Gastroesophageal sphincter (tissue), 4 donors: ENCODE data around the gene TESK2. TPM values are rescaled to one million over a fixed set of nuclear protein-coding genes. Genes with fewer than 3 reads are reported as not detected.

Experiments used
- ATAC-seq: fragments of 150-250 bp; one replicate; pipeline ENCODE4 v1.9.1; 2016; ENCODE audit warnings: mild to moderate bottlenecking, moderate library complexity
- H3K27ac ChIP-seq, 4 donors: fragments of 200-600 bp; sonication (generic) in 3 of 4; 1 replicate in 3 of 4; 2 replicates in 1 of 4; pipeline ENCODE4 v1.5.1; 2016 to 2019
- H3K27me3 ChIP-seq: fragments of 200-600 bp; sonication (generic); one replicate; pipeline ENCODE4 v1.5.1; 2019
- H3K36me3 ChIP-seq, 2 donors: fragments of 200-600 bp; sonication (generic); one replicate each; pipeline ENCODE4 v1.5.1; 2019; ENCODE audit warnings: control low read depth in 1 of 2
- H3K4me1 ChIP-seq, 3 donors: fragments of 200-600 bp; sonication (generic); 1 replicate in 2 of 3; 2 replicates in 1 of 3; pipeline ENCODE4 v1.5.1; 2016 to 2019; ENCODE audit warnings: control low read depth in 2 of 3
- H3K4me3 ChIP-seq, 2 donors: fragments of 200-600 bp; sonication (generic); one replicate each; pipeline ENCODE4 v1.5.1; 2019; ENCODE audit warnings: mild to moderate bottlenecking in 1 of 2, moderate library complexity in 1 of 2
- H3K9me3 ChIP-seq, 3 donors: fragments of 200-600 bp; sonication (generic); one replicate each; pipeline ENCODE4 v1.5.1; 2017 to 2019; ENCODE audit warnings: control low read depth in 2 of 3
- EP300 ChIP-seq: sonication (generic); formaldehyde crosslinking; IDR thresholded peaks from one replicate; pipeline ENCODE4 v1.6.1; 2017; ENCODE audit warnings: antibody characterized with exemption, mild to moderate bottlenecking
- POLR2A ChIP-seq, 2 donors: fragments of 450-650 bp; IDR thresholded peaks; one replicate each; pipeline ENCODE4 v1.6.1; 2017; ENCODE audit warnings: antibody characterized with exemption in 2 of 2, mild to moderate bottlenecking in 2 of 2, moderate library complexity in 1 of 2
- POLR2AphosphoS5 ChIP-seq: sonication (generic); formaldehyde crosslinking; IDR thresholded peaks from one replicate; pipeline ENCODE4 v1.6.1; 2017; ENCODE audit warnings: antibody characterized with exemption
- WGBS, 2 donors: methylation state at CpG; one replicate each; pipeline ENCODE4 v1.1.5; 2018; ENCODE audit warnings: low coverage in 1 of 2; 5-methylcytosine and 5-hydroxymethylcytosine counted together
- total RNA-seq, 4 donors: library from RNA; depleted of rRNA; stranded (reverse); fragments of >200 nt; gene quantifications; one replicate each; pipeline ENCODE4 v1.1.0, GENCODE V29; 2016
- TF ChIP-seq, protein P1 (sequence below), 4 experiments: fragments of 200-600 bp in 2 of 4; fragments of 450-650 bp in 2 of 4; sonication (generic) in 1 of 4; IDR thresholded peaks; one replicate each; pipeline ENCODE4 v1.5.1; 2017 to 2019; ENCODE audit warnings: antibody characterized with exemption in 4 of 4, mild to moderate bottlenecking in 2 of 4, moderate library complexity in 2 of 4

TESK2 gene
- total RNA-seq, 4 donors from 2014 or later: 3.9 to 8.6 (median 4.8) TPM

DNA sequence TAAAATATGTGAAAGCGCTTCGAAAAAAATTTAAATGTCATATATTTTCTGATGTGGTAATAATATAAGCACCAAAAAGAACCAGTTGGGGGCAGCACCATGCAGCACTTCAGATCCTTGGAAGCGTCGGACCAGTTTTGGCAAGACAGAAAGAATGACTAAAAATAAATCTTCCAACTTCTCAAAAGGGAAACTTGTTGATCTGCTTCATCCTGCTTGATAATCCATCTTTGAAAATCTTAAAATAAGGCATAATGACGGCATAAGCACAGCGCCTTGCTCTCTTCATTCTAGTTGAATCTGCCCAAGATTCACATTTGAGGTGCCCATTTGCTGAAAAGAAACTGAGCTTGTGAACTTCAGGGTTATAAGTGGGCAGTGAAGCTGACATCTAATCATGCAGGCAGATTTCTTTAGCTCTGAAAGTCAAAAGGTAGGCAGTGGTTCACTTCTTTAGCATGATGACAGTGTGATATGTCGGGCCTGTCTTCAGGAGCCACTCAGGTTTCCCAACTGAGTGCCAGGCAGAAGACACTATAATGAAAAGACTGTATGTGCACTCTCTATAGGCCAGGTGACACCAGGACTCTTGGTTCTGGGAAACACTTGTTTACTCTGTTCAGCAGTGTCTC is 131.0 kb downstream of the TESK2 start:
- H3K36me3 ChIP-seq: peaks cover 0 to 1% of the 10 kb centered on the region in 2 donors
- no peaks in the 10 kb centered on the region for H3K27me3 ChIP-seq
- no peak overlapping the region for H3K4me3 ChIP-seq
- TF ChIP-seq, protein P1, sequence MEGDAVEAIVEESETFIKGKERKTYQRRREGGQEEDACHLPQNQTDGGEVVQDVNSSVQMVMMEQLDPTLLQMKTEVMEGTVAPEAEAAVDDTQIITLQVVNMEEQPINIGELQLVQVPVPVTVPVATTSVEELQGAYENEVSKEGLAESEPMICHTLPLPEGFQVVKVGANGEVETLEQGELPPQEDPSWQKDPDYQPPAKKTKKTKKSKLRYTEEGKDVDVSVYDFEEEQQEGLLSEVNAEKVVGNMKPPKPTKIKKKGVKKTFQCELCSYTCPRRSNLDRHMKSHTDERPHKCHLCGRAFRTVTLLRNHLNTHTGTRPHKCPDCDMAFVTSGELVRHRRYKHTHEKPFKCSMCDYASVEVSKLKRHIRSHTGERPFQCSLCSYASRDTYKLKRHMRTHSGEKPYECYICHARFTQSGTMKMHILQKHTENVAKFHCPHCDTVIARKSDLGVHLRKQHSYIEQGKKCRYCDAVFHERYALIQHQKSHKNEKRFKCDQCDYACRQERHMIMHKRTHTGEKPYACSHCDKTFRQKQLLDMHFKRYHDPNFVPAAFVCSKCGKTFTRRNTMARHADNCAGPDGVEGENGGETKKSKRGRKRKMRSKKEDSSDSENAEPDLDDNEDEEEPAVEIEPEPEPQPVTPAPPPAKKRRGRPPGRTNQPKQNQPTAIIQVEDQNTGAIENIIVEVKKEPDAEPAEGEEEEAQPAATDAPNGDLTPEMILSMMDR (IDR thresholded peaks at IDR 0.05): peak; percentile 74 to 79 (median 77)
- TF ChIP-seq POLR2A (IDR thresholded peaks at IDR 0.05) (no peak), POLR2AphosphoS5 (peak; percentile 33)
- H3K9me3 ChIP-seq: no peaks in the 10 kb centered on the region
- ATAC-seq: peak; percentile 70
- peak overlapping the region; percentile 64 to 85 (median 76) for H3K27ac ChIP-seq
- 2 to 6% methylated on average over 7 of the region's 7 CpGs for WGBS, 2 donors
- peaks cover 3 to 22% (median 12%) of the 10 kb centered on the region in 3 donors for H3K4me1 ChIP-seq

- no peak for ATAC-seq
- peaks cover 0 to 8% of the 10 kb centered on the region in 2 donors for H3K36me3 ChIP-seq
- WGBS, 2 donors: 57 to 59% methylated on average over 3 to 4 of the region's 4 CpGs
- no peak overlapping the region for H3K27ac ChIP-seq
- H3K4me1 ChIP-seq: peaks cover 3 to 14% (median 12%) of the 10 kb centered on the region in 3 donors
- no peaks in the 10 kb centered on the region for H3K9me3 ChIP-seq
- no peak overlapping the region for H3K4me3 ChIP-seq
- no peaks in the 10 kb centered on the region for H3K27me3 ChIP-seq
- TF ChIP-seq, protein P1 (IDR thresholded peaks at IDR 0.05): no peak
- TF ChIP-seq EP300 (no peak), POLR2AphosphoS5 (no peak), POLR2A (IDR thresholded peaks at IDR 0.05) (no peak)
Observed at GRCh38 chr1:45356186-45356585, 134.8 kb downstream of the TESK2 start.

- TF ChIP-seq EP300 (no peak), POLR2A (IDR thresholded peaks at IDR 0.05) (no peak)
- Histone ChIP-seq H3K4me1 (peaks cover 3 to 9% (median 8%) of the 10 kb centered on the region in 3 donors), H3K27ac (no peak overlapping the region), H3K4me3 (no peak overlapping the region), H3K36me3 (peaks cover 0 to 8% of the 10 kb centered on the region in 2 donors), H3K9me3 (no peaks in the 10 kb centered on the region), H3K27me3 (no peaks in the 10 kb centered on the region)
- 62 to 71% methylated on average over 2 of the region's 2 CpGs for WGBS, 2 donors
- ATAC-seq: no peak
Observed at GRCh38 chr1:45355683-45356082, 135.3 kb downstream of the TESK2 start.

DNA sequence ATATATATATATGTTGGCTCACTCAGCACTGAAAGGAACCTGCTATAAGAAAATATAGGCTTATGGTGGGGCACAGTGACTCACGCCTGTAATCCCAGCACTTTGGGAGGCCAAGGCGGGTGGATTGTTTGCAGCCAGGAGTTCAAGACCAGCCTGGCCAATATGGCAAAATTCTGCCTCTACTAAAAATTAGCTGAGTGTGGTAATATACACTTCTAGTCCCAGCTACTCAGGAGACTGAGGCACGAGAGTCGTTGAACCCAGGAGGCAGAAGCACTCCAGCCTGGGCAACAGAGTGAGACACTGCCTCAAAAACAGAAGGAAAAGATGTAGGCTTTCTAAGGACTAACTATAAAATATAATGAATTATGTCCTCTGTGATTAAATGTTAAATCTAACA is 136.1 kb downstream of the TESK2 start:
- no peak for ATAC-seq
- WGBS, 2 donors: 82 to 91% methylated on average over 4 of the region's 4 CpGs
- TF ChIP-seq POLR2AphosphoS5 (no peak), EP300 (no peak), POLR2A (IDR thresholded peaks at IDR 0.05) (no peak)
- TF ChIP-seq, protein P1 (IDR thresholded peaks at IDR 0.05): no peak

DNA sequence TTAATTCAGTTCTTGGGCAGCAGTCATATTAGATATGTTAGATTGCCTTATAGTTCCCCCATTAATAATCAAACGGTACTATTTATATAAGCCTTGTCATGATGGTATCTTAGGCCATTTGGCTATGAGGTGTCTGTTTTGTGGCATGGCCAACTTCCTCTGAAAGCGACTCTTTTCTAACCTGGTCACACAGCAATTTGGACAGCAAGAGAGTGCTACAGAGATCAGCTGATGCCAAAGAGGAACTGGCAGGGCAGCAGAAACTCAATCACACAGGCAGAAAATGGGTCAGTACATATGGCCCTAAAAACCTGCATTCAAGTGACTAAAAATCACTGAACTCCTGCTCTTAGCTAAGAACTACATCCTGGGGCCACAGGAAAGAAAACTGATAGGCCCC is 137.3 kb downstream of the TESK2 start:
- ATAC-seq: no peak
- peaks cover 5 to 14% (median 8%) of the 10 kb centered on the region in 3 donors for H3K4me1 ChIP-seq
- no peak overlapping the region for H3K27ac ChIP-seq
- no peaks in the 10 kb centered on the region for H3K9me3 ChIP-seq
- TF ChIP-seq, protein P1 (IDR thresholded peaks at IDR 0.05): no peak
- TF ChIP-seq POLR2A (IDR thresholded peaks at IDR 0.05) (no peak), EP300 (no peak), POLR2AphosphoS5 (no peak)
- WGBS, 2 donors: 40 to 54% methylated on average over 1 to 2 of the region's 2 CpGs
- peaks cover 0 to 8% of the 10 kb centered on the region in 2 donors for H3K36me3 ChIP-seq
- no peaks in the 10 kb centered on the region for H3K27me3 ChIP-seq
- no peak overlapping the region for H3K4me3 ChIP-seq

More for the DNA sequence above, 136.1 kb downstream of the TESK2 start:
- Histone ChIP-seq H3K27me3 (no peaks in the 10 kb centered on the region), H3K36me3 (peaks cover 0 to 8% of the 10 kb centered on the region in 2 donors), H3K27ac (no peak overlapping the region), H3K9me3 (no peaks in the 10 kb centered on the region), H3K4me1 (peaks cover 0 to 3% (median 0%) of the 10 kb centered on the region in 3 donors), H3K4me3 (no peak overlapping the region)
